Smooth muscle cell (in vitro differentiated cells): ENCODE measurements around the gene CD300LB. TPM values are rescaled to one million over a fixed set of nuclear protein-coding genes. Genes with fewer than 3 reads are reported as not detected.

Source experiments
- DNase-seq: peaks from one replicate; lab custom pipeline; 2025; ENCODE audit not compliant: unreplicated experiment; lab: John Stamatoyannopoulos, UW
- H2AFZ ChIP-seq: fragments of 200-600 bp; sonication (generic); 2 replicates; pipeline ENCODE4 v1.6.0; 2016; ENCODE audit warnings: antibody characterized with exemption, low read depth, mild to moderate bottlenecking
- H3F3A ChIP-seq: fragments of 200-600 bp; sonication (generic); 2 replicates; pipeline ENCODE4 v1.6.0; 2017; ENCODE audit warnings: antibody characterized with exemption, low read depth
- H3K27ac ChIP-seq: fragments of 200-600 bp; sonication (generic); 2 replicates; pipeline ENCODE4 v1.5.1; 2016; ENCODE audit warnings: low read depth, mild to moderate bottlenecking
- H3K27me3 ChIP-seq: fragments of 200-600 bp; sonication (generic); 2 replicates; pipeline ENCODE4 v1.6.1; 2016; ENCODE audit warnings: low read depth, mild to moderate bottlenecking
- H3K36me3 ChIP-seq: fragments of 200-600 bp; sonication (generic); 2 replicates; pipeline ENCODE4 v1.5.1; 2016; ENCODE audit warnings: low read depth
- H3K4me1 ChIP-seq: fragments of 200-600 bp; sonication (generic); 2 replicates; pipeline ENCODE4 v1.5.1; 2016; ENCODE audit warnings: low read depth
- H3K4me2 ChIP-seq: fragments of 200-600 bp; sonication (generic); 2 replicates; pipeline ENCODE4 v1.6.0; 2016; ENCODE audit warnings: mild to moderate bottlenecking
- H3K4me3 ChIP-seq: fragments of 200-600 bp; sonication (generic); 2 replicates; pipeline ENCODE4 v1.5.1; 2016; ENCODE audit warnings: mild to moderate bottlenecking
- H3K79me2 ChIP-seq: fragments of 200-600 bp; sonication (generic); 2 replicates; pipeline ENCODE4 v1.6.0; 2016; ENCODE audit warnings: low read depth, mild to moderate bottlenecking
- H3K9ac ChIP-seq: fragments of 200-600 bp; sonication (generic); 2 replicates; pipeline ENCODE4 v1.6.0; 2016; ENCODE audit warnings: low read depth
- H3K9me3 ChIP-seq: fragments of 200-600 bp; sonication (generic); replicated peaks from 2 replicates; pipeline ENCODE4 v1.5.1; 2016; ENCODE audit warnings: low read depth
- H4K20me1 ChIP-seq: fragments of 200-600 bp; sonication (generic); 2 replicates; pipeline ENCODE4 v1.6.0; 2016; ENCODE audit warnings: low read depth
- CTCF ChIP-seq: fragments of 200-600 bp; sonication (generic); IDR thresholded peaks from 2 replicates; pipeline ENCODE4 v1.5.1; 2017; ENCODE audit warnings: borderline replicate concordance, mild to moderate bottlenecking, antibody characterized with exemption; ENCODE audit not compliant: insufficient read depth, poor library complexity, severe bottlenecking
- WGBS: methylation state at CpG from one replicate; pipeline ENCODE4 v1.1.7; 2016; ENCODE audit warnings: low lambda C conversion rate; 5-methylcytosine and 5-hydroxymethylcytosine counted together
- polyA plus RNA-seq: library from polyadenylated mRNA; unstranded; fragments of >200 nt; fragmentation: Nextera tagmentation; extraction: Ambion mirVana; gene quantifications from 2 replicates; pipeline ENCODE4 v1.2.1, GENCODE V29; 2016
- total RNA-seq: library from RNA; depleted of rRNA; stranded (reverse); fragments of >200 nt; gene quantifications from 2 replicates; pipeline ENCODE4 v1.2.3, GENCODE V29; 2014

The CD300LB gene
- total and polyA plus RNA-seq, 2 experiments from 2014 or later: not detected

GRCh38 chr17:74516561-74517328, 14.5 kb downstream of the CD300LB start:
- no peak overlapping the region for H3K9ac ChIP-seq
- H3F3A ChIP-seq: no peaks in the 10 kb centered on the region
- no peaks in the 10 kb centered on the region for H3K79me2 ChIP-seq
- H3K4me2 ChIP-seq: no peak overlapping the region
- no peaks in the 10 kb centered on the region for H3K4me1 ChIP-seq
- no peak overlapping the region for H3K27ac ChIP-seq
- WGBS: 89% methylated on average over 3 of the region's 3 CpGs
- TF ChIP-seq CTCF: no peak
- no peak for DNase-seq
- H3K27me3 ChIP-seq: no peaks in the 10 kb centered on the region
- no peaks in the 10 kb centered on the region for H4K20me1 ChIP-seq
- H3K9me3 ChIP-seq: no peaks in the 10 kb centered on the region
- no peak overlapping the region for H3K4me3 ChIP-seq
- no peak overlapping the region for H2AFZ ChIP-seq
- H3K36me3 ChIP-seq: no peaks in the 10 kb centered on the region

GRCh38 chr17:74515941-74516340, 15.3 kb downstream of the CD300LB start:
- no peaks in the 10 kb centered on the region for H3K27me3 ChIP-seq
- H3K4me3 ChIP-seq: no peak overlapping the region
- H3K4me2 ChIP-seq: no peak overlapping the region
- DNase-seq: no peak
- no peaks in the 10 kb centered on the region for H3K9me3 ChIP-seq
- WGBS: 83% methylated on average over 4 of the region's 4 CpGs
- no peaks in the 10 kb centered on the region for H3K4me1 ChIP-seq
- no peaks in the 10 kb centered on the region for H3K36me3 ChIP-seq
- TF ChIP-seq CTCF: no peak
- no peak overlapping the region for H2AFZ ChIP-seq
- H3K9ac ChIP-seq: no peak overlapping the region
- no peaks in the 10 kb centered on the region for H3K79me2 ChIP-seq
- no peaks in the 10 kb centered on the region for H4K20me1 ChIP-seq
- H3F3A ChIP-seq: no peaks in the 10 kb centered on the region
- H3K27ac ChIP-seq: no peak overlapping the region

- Histone ChIP-seq H3K4me1 (no peaks in the 10 kb centered on the region), H3F3A (no peaks in the 10 kb centered on the region), H3K4me3 (no peak overlapping the region), H3K9me3 (no peaks in the 10 kb centered on the region), H3K79me2 (no peaks in the 10 kb centered on the region), H3K9ac (no peak overlapping the region), H3K27me3 (no peaks in the 10 kb centered on the region), H4K20me1 (no peaks in the 10 kb centered on the region), H3K4me2 (no peak overlapping the region), H2AFZ (no peak overlapping the region), H3K27ac (no peak overlapping the region), H3K36me3 (no peaks in the 10 kb centered on the region)
- no peak for DNase-seq
- TF ChIP-seq CTCF: no peak
- 94% methylated on average over 10 of the region's 10 CpGs for WGBS
These were observed 16.5 kb downstream of the CD300LB start for GRCh38 chr17:74514632-74515334.
